Stimulated activated memory B cell treated with anti-CD40 and anti-IgM and Interleukin-4, amounts not matched to agents 10 μg/mL and 1 μg/mL and 100 μg/mL, for 72 hours (primary cell): ENCODE data around the gene IL7R.
"Not testable (repeated sequence)": the region's sequence is repeated elsewhere in the genome, so short reads cannot be mapped to it uniquely, and the experiment has no call there.

Experiments used
- ATAC-seq: fragments of 150-1000 bp; cut with Tn5 transposase; 2 replicates; pipeline ENCODE4 v1.10.0; 2021
- H3K27ac Mint-ChIP-seq: one replicate; pipeline ENCODE4 v1.8.0; 2022; ENCODE audit warnings: mild to moderate bottlenecking, mixed read lengths
- H3K27me3 Mint-ChIP-seq: one replicate; pipeline ENCODE4 v1.8.0; 2022; ENCODE audit warnings: mixed read lengths
- H3K36me3 Mint-ChIP-seq: one replicate; pipeline ENCODE4 v1.8.0; 2022; ENCODE audit warnings: mixed read lengths
- H3K4me1 Mint-ChIP-seq: one replicate; pipeline ENCODE4 v1.8.0; 2022; ENCODE audit warnings: mixed read lengths
- H3K4me3 Mint-ChIP-seq: one replicate; pipeline ENCODE4 v1.8.0; 2022; ENCODE audit warnings: mild to moderate bottlenecking, moderate library complexity, mixed read lengths
- H3K9me3 Mint-ChIP-seq: one replicate; pipeline ENCODE4 v1.8.0; 2022; ENCODE audit warnings: mixed read lengths

IL7R gene

DNA sequence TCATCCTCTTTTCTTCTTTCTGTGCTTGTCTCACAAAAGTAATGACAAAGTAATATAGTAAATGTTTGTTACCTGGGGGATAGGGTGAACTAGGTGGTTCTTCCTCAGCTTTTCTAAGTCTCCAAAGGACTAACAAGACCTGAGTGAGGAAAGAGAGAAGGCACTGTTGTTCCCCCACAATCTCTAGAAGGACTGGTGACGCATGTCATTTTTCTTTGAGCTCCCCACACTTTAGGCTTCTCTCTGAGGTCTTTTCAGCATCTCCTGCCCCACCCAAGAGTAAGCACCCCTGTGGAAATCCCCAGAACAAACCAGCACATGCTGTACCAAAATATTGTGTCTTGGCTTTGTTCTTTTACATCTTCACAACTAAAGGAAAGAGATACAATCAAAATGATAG is 2.4 kb upstream of the IL7R start:
- no peaks in the 10 kb centered on the region for H3K4me1 Mint-ChIP-seq
- no peak for ATAC-seq
- no peaks in the 10 kb centered on the region for H3K36me3 Mint-ChIP-seq
- no peak overlapping the region for H3K4me3 Mint-ChIP-seq
- no peaks in the 10 kb centered on the region for H3K27me3 Mint-ChIP-seq
- no peak overlapping the region for H3K27ac Mint-ChIP-seq
- peaks cover 3% of the 10 kb centered on the region for H3K9me3 Mint-ChIP-seq

DNA sequence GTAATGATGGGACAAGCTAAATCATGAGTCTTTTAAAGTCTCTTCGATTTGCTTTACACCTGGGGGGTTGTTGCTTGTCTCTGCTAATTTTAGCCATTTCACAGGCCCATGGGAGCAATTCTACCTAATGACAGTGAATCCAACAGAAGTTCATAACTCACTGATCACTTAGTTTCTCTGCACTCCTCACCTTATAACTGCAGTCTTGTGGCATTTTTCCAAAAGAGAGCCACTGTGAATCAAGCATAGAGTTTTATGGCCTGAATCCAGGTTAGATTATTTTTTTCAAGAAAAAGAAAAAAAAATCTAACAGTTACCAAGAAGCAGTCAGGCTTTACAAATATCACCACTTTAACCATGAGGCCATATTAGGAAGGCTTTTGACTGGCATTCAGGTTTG is 1.5 kb upstream of the IL7R start:
- ATAC-seq: no peak
- Mint-ChIP-seq H3K9me3 (peaks cover 3% of the 10 kb centered on the region), H3K27ac (no peak overlapping the region), H3K4me3 (no peak overlapping the region), H3K4me1 (no peaks in the 10 kb centered on the region), H3K36me3 (no peaks in the 10 kb centered on the region), H3K27me3 (no peaks in the 10 kb centered on the region)

DNA sequence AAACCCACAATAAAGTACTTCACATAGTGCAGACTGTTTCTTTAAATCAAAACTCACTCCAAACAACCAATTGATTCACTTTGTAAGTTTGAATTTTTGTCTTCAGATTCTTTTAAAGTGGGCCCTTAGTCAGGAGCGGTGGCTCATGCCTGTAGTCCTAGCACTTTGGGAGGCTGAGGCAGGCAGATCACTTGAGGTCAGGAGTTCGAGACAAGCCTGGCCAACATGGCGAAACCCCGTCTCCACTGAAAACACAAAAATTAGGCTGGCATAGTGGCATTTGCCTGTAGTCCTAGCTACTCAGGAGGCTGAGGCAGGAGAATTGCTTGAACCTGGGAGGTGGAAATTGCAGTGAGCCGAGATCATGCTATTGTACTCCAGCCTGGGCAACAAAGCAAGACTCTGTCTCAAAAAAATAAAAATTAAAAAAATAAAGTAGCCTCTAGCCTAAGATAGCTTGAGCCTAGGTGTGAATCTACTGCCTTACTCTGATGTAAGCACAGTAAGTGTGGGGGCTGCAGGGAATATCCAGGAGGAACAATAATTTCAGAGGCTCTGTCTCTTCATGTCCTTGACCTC is 416 bp upstream of the IL7R start:
- not testable (repeated sequence) for H3K4me3 Mint-ChIP-seq, H3K4me1 Mint-ChIP-seq, ATAC-seq, H3K27me3 Mint-ChIP-seq, H3K27ac Mint-ChIP-seq, H3K9me3 Mint-ChIP-seq, H3K36me3 Mint-ChIP-seq

DNA sequence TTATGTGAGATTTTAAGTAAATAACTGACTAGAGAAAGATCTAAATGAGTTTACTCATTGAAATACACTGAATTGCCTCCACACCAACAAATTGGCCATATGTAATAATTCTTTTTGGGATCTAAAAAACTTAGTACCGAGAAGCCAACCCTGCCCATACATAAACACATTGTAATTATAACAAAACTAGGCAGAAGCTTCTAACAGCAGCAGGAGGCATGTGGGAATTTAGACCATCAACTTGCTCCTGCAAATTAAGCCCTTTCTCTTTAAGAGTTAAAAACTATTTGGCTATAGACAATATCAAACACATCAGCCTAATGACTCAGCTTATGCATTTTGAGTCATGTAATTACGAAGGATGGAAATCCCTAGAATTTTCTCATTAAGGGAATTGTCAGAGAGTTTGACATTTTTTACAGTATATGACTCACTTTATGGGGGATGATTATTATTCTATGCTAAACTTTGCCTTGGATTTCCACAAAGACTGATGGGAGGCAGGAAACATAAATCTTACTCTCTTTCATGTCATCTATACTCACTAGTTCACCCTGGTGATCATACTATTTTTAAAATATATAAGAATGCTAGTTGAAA is 1.0 kb downstream of the IL7R start:
- H3K36me3 Mint-ChIP-seq: no peaks in the 10 kb centered on the region
- no peaks in the 10 kb centered on the region for H3K4me1 Mint-ChIP-seq
- H3K27ac Mint-ChIP-seq: no peak overlapping the region
- peaks cover 3% of the 10 kb centered on the region for H3K9me3 Mint-ChIP-seq
- no peaks in the 10 kb centered on the region for H3K27me3 Mint-ChIP-seq
- no peak for ATAC-seq
- no peak overlapping the region for H3K4me3 Mint-ChIP-seq

DNA sequence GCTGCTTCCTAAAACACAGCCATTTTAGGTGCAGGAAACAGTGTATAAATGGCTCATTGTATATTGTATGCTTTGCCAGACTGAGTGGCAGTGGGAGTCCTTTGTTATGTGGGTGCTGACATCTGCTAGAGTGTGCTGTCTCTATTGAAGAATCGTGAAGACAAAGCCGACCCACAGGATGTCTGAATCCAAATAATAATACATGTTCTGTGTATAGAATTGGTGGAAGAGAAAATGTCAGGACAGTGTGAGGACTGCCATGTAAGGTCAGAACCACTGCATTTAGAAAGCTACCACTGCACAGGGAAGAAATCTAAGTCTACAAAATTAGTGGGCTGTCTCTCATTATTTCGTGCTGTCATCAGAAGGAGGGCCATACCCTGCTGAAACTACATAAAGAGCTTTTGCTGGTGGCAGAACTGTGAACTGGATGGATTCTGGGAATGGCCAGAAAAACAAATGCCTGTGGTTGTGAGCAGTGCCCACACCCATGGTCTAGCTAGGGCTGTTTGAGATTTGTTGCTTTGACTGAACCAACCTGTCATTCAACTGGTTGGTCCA is 2.5 kb downstream of the IL7R start:
- Mint-ChIP-seq H3K27ac (no peak overlapping the region), H3K27me3 (no peaks in the 10 kb centered on the region), H3K9me3 (peaks cover 3% of the 10 kb centered on the region), H3K4me1 (no peaks in the 10 kb centered on the region), H3K36me3 (no peaks in the 10 kb centered on the region), H3K4me3 (no peak overlapping the region)
- ATAC-seq: no peak

DNA sequence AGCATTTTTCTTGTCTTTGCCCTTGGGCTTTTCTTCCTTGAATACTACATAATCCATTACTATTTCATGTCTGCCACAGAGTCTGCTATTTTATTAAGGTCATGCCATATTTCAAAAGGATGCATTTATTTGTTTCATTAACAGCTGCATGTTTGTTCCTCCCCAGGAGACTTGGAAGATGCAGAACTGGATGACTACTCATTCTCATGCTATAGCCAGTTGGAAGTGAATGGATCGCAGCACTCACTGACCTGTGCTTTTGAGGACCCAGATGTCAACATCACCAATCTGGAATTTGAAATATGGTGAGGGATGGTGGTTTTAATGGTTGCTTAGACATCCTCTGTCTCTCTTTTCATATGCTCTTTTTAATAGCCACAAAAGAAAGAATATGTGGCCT is 4.0 kb downstream of the IL7R start:
- Mint-ChIP-seq H3K27me3 (no peaks in the 10 kb centered on the region), H3K4me1 (no peaks in the 10 kb centered on the region), H3K4me3 (no peak overlapping the region), H3K27ac (no peak overlapping the region), H3K36me3 (no peaks in the 10 kb centered on the region), H3K9me3 (peaks cover 6% of the 10 kb centered on the region)
- ATAC-seq: no peak

DNA sequence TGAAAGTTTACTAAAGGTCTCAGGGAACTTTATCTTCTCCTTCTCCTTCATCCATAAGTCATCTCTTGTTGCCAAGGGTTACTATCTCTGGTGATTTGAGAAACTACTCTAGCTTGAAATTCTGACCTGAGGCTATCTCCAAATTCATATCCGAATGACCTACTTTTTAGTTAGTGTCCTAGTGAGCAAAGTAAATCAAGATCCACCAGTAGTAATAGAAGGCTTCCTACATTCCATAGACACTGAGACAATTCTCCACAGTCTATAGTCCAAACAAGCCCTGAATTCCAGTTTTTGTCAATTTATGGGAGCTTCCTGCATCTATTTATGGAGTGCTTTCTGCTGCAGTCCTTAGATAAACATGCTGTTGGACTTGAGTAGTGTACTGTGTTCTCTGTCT is 5.0 kb downstream of the IL7R start:
- H3K4me1 Mint-ChIP-seq: no peaks in the 10 kb centered on the region
- no peak for ATAC-seq
- peaks cover 5% of the 10 kb centered on the region for H3K9me3 Mint-ChIP-seq
- H3K27me3 Mint-ChIP-seq: no peaks in the 10 kb centered on the region
- H3K27ac Mint-ChIP-seq: no peak overlapping the region
- no peak overlapping the region for H3K4me3 Mint-ChIP-seq
- H3K36me3 Mint-ChIP-seq: no peaks in the 10 kb centered on the region

DNA sequence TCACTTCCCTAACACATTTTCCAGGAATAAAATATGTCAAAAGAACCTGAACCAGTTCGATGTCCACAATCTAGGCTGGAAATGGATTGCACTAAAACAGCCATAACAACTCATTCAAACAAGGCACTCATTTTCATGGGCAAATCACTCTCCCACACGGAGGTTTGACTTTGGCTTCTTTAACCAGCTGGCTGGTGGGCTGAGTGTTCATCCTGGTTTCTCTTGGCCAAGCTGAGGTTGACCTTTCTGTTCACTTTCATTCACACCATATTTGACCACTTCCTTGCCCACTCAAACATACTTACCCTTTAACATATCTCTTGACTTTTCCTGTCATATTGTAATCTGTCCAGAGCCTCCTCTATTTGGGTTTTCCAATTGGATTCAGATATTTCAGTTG is 5.4 kb downstream of the IL7R start:
- H3K9me3 Mint-ChIP-seq: peaks cover 3% of the 10 kb centered on the region
- ATAC-seq: no peak
- H3K4me1 Mint-ChIP-seq: no peaks in the 10 kb centered on the region
- no peaks in the 10 kb centered on the region for H3K27me3 Mint-ChIP-seq
- no peaks in the 10 kb centered on the region for H3K36me3 Mint-ChIP-seq
- H3K4me3 Mint-ChIP-seq: no peak overlapping the region
- no peak overlapping the region for H3K27ac Mint-ChIP-seq

DNA sequence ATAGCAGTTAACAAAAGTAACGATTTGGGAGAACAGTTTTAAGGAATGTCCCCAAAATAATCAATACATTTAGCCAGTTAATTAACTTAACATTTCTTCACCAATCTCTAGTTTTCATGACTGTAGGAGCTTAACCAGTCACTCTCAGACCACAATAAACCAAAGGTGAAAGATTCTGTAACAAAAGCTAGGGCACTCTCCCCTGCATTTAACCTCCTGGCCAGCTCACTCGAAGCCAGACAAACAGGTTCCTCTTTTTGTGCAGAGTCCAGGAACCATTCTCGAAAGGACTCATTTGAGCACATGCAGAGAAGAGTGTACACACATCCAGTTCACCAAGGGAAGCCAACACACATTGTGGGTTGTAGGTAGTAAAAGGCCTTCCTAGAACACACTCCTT is 6.5 kb downstream of the IL7R start:
- Mint-ChIP-seq H3K4me3 (no peak overlapping the region), H3K36me3 (no peaks in the 10 kb centered on the region), H3K9me3 (peaks cover 3% of the 10 kb centered on the region), H3K4me1 (no peaks in the 10 kb centered on the region), H3K27ac (no peak overlapping the region), H3K27me3 (no peaks in the 10 kb centered on the region)
- ATAC-seq: no peak

DNA sequence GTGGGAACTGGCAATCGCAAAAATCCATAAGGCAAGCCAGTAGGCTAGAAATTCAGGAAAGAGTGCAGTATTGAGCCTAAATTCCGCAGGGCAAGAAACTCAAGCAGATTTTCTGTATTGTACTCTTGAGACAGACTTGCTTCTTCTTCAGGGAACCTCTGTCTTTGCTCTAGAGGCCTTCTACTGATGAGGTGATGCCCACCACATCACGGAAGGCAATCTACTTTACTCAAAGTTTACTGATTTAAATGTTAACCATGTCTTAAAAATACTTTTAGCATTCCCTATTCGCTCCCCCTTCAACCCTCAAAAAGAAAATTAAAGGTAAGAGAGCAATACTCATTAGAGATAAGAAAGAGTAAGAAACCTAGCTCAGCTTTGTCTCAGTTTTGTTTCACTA is 11.3 kb downstream of the IL7R start:
- Mint-ChIP-seq H3K36me3 (no peaks in the 10 kb centered on the region), H3K27me3 (no peaks in the 10 kb centered on the region), H3K4me3 (no peak overlapping the region), H3K9me3 (peaks cover 3% of the 10 kb centered on the region), H3K4me1 (no peaks in the 10 kb centered on the region), H3K27ac (no peak overlapping the region)
- ATAC-seq: no peak

DNA sequence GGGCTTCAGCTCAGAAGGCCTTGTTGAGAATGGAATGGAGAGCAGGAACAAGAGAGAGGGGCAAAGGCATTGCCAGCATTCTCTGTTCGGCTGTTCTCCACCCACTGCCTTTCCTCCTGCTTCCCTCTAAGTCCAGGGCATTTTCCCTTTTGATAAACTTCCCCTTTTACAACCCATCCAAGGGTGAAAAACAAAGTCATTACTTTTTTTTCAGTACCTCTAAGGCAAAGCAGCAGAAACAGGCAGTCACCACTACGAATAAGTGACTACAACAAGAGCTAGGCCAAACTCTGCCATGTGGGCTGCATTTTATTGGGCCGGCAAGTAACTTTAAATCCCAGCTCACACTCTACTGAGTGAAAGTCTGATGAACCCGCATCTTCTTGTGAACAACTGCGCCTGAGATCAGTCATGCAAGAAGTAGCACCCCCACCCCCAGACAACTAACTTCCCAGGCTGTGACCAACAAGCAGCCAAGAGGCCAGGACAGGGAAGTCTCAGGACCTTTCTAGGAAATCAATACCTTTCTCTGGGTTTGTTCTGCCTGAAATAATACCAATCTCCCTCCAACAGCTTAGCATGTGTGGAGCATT is 13.1 kb downstream of the IL7R start:
- no peak for ATAC-seq
- Mint-ChIP-seq H3K4me3 (no peak overlapping the region), H3K27me3 (no peaks in the 10 kb centered on the region), H3K9me3 (peaks cover 3% of the 10 kb centered on the region), H3K27ac (no peak overlapping the region), H3K36me3 (no peaks in the 10 kb centered on the region), H3K4me1 (no peaks in the 10 kb centered on the region)

DNA sequence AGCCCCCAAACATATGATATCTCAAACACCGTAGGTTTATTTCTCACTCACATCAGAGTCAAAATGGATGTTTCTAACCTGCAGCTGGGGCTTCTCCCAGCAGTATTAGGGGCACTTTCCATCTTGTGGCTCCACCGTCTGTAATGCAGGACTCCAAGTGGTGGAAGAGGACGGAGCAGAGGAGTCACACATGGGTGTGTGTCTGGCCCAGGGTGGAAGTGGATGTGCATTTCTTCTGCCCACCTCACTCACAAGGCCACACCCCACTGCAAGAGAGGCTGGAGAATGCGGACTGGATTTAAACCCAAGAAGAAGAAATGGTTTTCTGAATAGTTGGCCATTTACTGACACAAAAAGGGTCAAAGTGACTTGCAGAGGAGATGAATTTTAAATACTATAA is 13.9 kb downstream of the IL7R start:
- Mint-ChIP-seq H3K4me1 (no peaks in the 10 kb centered on the region), H3K27me3 (no peaks in the 10 kb centered on the region), H3K36me3 (no peaks in the 10 kb centered on the region), H3K4me3 (no peak overlapping the region), H3K27ac (no peak overlapping the region), H3K9me3 (no peaks in the 10 kb centered on the region)
- ATAC-seq: no peak

DNA sequence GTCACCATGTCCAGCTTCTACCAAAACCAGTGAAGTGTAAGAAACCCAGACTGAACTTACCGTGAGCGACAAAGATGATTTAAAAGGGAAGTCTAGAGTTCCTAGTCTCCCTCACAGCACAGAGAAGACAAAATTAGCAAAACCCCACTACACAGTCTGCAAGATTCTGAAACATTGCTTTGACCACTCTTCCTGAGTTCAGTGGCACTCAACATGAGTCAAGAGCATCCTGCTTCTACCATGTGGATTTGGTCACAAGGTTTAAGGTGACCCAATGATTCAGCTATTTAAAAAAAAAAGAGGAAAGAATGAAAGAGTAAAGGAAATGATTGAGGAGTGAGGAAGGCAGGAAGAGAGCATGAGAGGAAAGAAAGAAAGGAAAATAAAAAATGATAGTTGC is 19.8 kb downstream of the IL7R start:
- H3K27ac Mint-ChIP-seq: no peak overlapping the region
- H3K27me3 Mint-ChIP-seq: no peaks in the 10 kb centered on the region

DNA sequence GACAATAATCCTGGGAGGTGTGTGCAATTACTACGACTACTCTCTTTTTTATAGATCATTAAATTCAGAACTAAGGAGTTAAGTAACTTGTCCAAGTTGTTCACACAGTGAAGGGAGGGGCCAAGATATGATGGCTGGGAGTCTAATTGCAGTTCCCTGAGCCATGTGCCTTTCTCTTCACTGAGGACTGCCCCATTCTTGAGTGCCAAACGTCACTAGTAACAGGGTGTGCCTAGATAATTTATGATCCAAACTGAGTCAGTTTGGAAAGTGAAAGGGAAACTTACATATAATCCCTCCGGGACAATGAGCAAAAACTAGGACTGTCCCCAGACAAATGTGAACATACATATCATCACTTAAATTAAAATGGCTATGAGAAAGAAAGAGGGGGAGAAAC is 20.2 kb downstream of the IL7R start:
- H3K4me3 Mint-ChIP-seq: no peak overlapping the region

More for the DNA sequence above, 19.8 kb downstream of the IL7R start:
- no peaks in the 10 kb centered on the region for H3K36me3 Mint-ChIP-seq
- no peak overlapping the region for H3K4me3 Mint-ChIP-seq
- peaks cover 6% of the 10 kb centered on the region for H3K9me3 Mint-ChIP-seq
- H3K4me1 Mint-ChIP-seq: peaks cover 11% of the 10 kb centered on the region
- ATAC-seq: no peak

DNA sequence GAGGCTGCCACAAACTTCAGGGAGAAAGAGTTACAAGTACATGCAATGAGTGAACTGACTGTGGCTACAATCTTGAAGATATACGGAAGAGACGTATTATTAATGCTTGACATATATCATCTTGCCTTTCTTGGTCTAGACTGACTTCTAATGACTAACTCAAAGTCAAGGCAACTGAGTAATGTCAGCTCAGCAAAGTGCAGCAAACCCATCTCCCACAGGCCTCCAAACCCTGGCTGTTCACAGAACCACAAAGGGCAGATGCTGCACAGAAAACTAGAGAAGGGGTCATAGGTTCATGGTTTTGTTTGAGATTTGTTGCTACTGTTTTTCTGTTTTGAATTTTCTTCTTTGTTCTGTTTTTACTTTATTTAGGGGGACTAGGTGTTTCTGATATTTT is 21.0 kb downstream of the IL7R start:
- Mint-ChIP-seq H3K36me3 (no peaks in the 10 kb centered on the region), H3K27me3 (no peaks in the 10 kb centered on the region), H3K4me3 (no peak overlapping the region), H3K4me1 (peaks cover 11% of the 10 kb centered on the region), H3K9me3 (peaks cover 6% of the 10 kb centered on the region), H3K27ac (no peak overlapping the region)
- ATAC-seq: no peak

More for the DNA sequence above, 20.2 kb downstream of the IL7R start:
- peaks cover 11% of the 10 kb centered on the region for H3K4me1 Mint-ChIP-seq
- no peaks in the 10 kb centered on the region for H3K27me3 Mint-ChIP-seq
- no peak for ATAC-seq
- H3K27ac Mint-ChIP-seq: no peak overlapping the region
- H3K9me3 Mint-ChIP-seq: peaks cover 6% of the 10 kb centered on the region
- no peaks in the 10 kb centered on the region for H3K36me3 Mint-ChIP-seq

DNA sequence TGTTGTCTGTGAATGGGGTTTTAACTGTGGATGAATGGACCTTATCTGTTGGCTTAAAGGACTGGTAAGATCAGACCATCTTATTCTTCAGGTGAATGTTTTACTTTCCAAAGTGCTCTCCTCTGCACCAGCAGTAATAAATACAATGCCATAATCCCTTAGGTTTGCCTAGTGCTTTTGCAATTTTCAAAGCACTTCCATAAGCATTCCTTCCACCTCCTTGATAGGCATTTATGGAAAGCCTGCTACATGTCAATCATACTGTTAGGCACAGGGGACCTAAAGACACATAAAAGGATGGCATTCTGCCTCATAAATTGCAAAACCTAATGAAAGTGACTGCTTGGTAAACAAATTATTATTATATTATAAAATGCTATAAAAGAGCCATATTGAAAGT is 21.4 kb downstream of the IL7R start:
- H3K4me3 Mint-ChIP-seq: no peak overlapping the region
- H3K27ac Mint-ChIP-seq: no peak overlapping the region
- H3K4me1 Mint-ChIP-seq: peaks cover 11% of the 10 kb centered on the region
- peaks cover 6% of the 10 kb centered on the region for H3K9me3 Mint-ChIP-seq
- H3K27me3 Mint-ChIP-seq: no peaks in the 10 kb centered on the region
- no peaks in the 10 kb centered on the region for H3K36me3 Mint-ChIP-seq
- no peak for ATAC-seq
